DOHH2 (cell line): Measurements from ENCODE around the gene PDE4B.

Experiments used
- H3F3A ChIP-seq: fragments of 200-600 bp; sonication (generic), shearing (Covaris generic); 2 replicates; pipeline ENCODE4 v1.6.0; 2016; ENCODE audit warnings: antibody characterized with exemption, mild to moderate bottlenecking; ENCODE audit not compliant: control insufficient read depth, insufficient read depth
- H3K27ac ChIP-seq: fragments of 200-600 bp; sonication (generic); 2 replicates; pipeline ENCODE4 v1.5.1; 2014; ENCODE audit warnings: low read depth, mild to moderate bottlenecking, low read length, moderate library complexity
- H3K27me3 ChIP-seq: fragments of 200-600 bp; sonication (generic); 2 replicates; pipeline ENCODE4 v1.6.1; 2014; ENCODE audit warnings: mild to moderate bottlenecking, low read length, mixed read lengths; ENCODE audit not compliant: control insufficient read depth
- H3K36me3 ChIP-seq: fragments of 200-600 bp; sonication (generic); 2 replicates; pipeline ENCODE4 v1.6.1; 2014; ENCODE audit warnings: mild to moderate bottlenecking, low read length, moderate library complexity, mixed read lengths; ENCODE audit not compliant: control insufficient read depth
- H3K4me1 ChIP-seq: fragments of 200-600 bp; sonication (generic); 2 replicates; pipeline ENCODE4 v1.6.1; 2014; ENCODE audit warnings: mild to moderate bottlenecking, low read length, mixed read lengths; ENCODE audit not compliant: control insufficient read depth
- H3K4me2 ChIP-seq: fragments of 200-600 bp; sonication (generic); 2 replicates; pipeline ENCODE4 v1.6.0; 2014; ENCODE audit warnings: mild to moderate bottlenecking, low read length, moderate library complexity
- H3K4me3 ChIP-seq: fragments of 200-600 bp; sonication (generic); 2 replicates; pipeline ENCODE4 v1.5.1; 2014; ENCODE audit warnings: mild to moderate bottlenecking, low read length, mixed read lengths
- H3K79me2 ChIP-seq: fragments of 200-600 bp; sonication (generic); 2 replicates; pipeline ENCODE4 v1.6.1; 2014; ENCODE audit warnings: mild to moderate bottlenecking, low read length, mixed read lengths; ENCODE audit not compliant: control insufficient read depth
- H3K9me2 ChIP-seq: fragments of 200-600 bp; sonication (generic); replicated peaks from 2 replicates; pipeline ENCODE4 v1.6.1; 2014; ENCODE audit warnings: mild to moderate bottlenecking, low read length, mixed read lengths; ENCODE audit not compliant: control insufficient read depth
- H3K9me3 ChIP-seq: fragments of 200-600 bp; sonication (generic); 2 replicates; pipeline ENCODE4 v1.6.1; 2014; ENCODE audit warnings: antibody characterized with exemption, low read length, mixed read lengths; ENCODE audit not compliant: control insufficient read depth, insufficient read depth
- H4K20me1 ChIP-seq: fragments of 200-600 bp; sonication (generic); 2 replicates; pipeline ENCODE4 v1.6.0; 2014; ENCODE audit warnings: low read depth, mild to moderate bottlenecking, antibody characterized with exemption, low read length, moderate library complexity; ENCODE audit not compliant: control insufficient read depth, insufficient read depth
- EZH2phosphoT487 ChIP-seq: fragments of 200-600 bp; sonication (generic); IDR thresholded peaks from 2 replicates; pipeline ENCODE4 v1.6.1; 2017; ENCODE audit warnings: borderline replicate concordance, mild to moderate bottlenecking, antibody characterized with exemption, low read length, moderate library complexity, mixed read lengths
- TF ChIP-seq, protein P1 (sequence below): fragments of 200-600 bp; sonication (generic); IDR thresholded peaks from one replicate; pipeline ENCODE4 v1.5.1; 2014; ENCODE audit warnings: antibody characterized with exemption, mild to moderate bottlenecking, low read depth, low read length; ENCODE audit not compliant: poor library complexity, severe bottlenecking

The PDE4B gene

DNA sequence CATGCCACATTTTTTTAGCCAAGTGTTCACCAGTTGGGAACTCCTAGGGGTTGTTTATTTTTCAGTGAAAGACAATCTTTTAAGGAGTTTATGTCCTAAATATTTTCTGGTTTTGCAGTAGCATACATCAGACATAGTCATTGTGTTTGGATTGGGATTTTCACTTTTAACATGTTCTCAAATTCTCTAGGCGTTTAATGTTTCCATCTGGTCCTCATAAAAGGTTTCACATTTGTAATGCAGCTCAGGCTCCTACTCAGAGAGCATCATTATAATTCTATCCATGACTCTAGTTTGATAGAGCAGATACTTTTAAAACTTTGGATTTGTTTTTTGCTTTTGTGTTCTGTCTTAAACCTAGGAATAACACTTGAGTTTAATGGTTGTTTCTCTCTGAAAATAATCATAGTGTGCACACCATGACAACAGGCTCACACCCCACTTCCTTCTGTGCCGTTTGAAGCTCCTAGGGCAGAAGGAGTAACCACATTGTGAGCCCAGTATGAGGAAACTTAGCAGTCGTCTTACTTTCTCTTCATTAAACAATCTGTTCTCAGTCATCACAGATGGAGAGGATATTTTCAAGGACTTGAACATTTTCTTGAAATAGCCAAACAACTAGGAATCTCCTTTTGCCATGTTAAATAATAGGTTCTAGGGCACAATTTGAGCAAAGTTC, 219.6 kb downstream of the PDE4B start:
- H3K4me3 ChIP-seq = no peak overlapping the region
- no peaks in the 10 kb centered on the region for H3K9me3 ChIP-seq
- H3K4me2 ChIP-seq = no peak overlapping the region
- no peaks in the 10 kb centered on the region for H3K9me2 ChIP-seq
- no peaks in the 10 kb centered on the region for H3K4me1 ChIP-seq
- no peak for TF ChIP-seq EZH2phosphoT487
- TF ChIP-seq, protein P1, sequence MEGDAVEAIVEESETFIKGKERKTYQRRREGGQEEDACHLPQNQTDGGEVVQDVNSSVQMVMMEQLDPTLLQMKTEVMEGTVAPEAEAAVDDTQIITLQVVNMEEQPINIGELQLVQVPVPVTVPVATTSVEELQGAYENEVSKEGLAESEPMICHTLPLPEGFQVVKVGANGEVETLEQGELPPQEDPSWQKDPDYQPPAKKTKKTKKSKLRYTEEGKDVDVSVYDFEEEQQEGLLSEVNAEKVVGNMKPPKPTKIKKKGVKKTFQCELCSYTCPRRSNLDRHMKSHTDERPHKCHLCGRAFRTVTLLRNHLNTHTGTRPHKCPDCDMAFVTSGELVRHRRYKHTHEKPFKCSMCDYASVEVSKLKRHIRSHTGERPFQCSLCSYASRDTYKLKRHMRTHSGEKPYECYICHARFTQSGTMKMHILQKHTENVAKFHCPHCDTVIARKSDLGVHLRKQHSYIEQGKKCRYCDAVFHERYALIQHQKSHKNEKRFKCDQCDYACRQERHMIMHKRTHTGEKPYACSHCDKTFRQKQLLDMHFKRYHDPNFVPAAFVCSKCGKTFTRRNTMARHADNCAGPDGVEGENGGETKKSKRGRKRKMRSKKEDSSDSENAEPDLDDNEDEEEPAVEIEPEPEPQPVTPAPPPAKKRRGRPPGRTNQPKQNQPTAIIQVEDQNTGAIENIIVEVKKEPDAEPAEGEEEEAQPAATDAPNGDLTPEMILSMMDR = no peak
- no peaks in the 10 kb centered on the region for H3F3A ChIP-seq
- H3K36me3 ChIP-seq = no peaks in the 10 kb centered on the region
- H4K20me1 ChIP-seq = no peaks in the 10 kb centered on the region
- no peaks in the 10 kb centered on the region for H3K79me2 ChIP-seq
- H3K27ac ChIP-seq = no peak overlapping the region
- H3K27me3 ChIP-seq = no peaks in the 10 kb centered on the region

DNA sequence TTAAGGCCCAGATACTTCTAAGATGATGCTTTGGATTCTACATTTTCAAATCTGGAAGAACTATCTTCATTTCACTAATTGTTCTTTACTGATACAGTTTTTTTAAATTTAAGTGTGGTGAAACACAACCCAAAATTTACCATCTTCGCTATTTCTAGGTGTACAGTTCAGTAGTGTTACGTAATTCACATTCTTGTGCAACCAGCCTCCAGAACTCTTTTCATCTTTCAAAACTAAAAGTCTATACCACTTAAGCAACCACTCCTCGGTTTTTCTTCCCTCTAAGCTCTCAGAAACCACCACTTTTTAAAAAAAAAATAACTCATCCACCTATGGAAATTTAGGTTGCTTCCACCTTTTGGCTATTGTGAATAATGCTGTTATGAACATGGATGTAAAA, 220.7 kb downstream of the PDE4B start:
- no peaks in the 10 kb centered on the region for H3K36me3 ChIP-seq
- no peaks in the 10 kb centered on the region for H4K20me1 ChIP-seq
- no peaks in the 10 kb centered on the region for H3K9me2 ChIP-seq
- H3K4me2 ChIP-seq = no peak overlapping the region
- H3K27me3 ChIP-seq = no peaks in the 10 kb centered on the region
- H3K27ac ChIP-seq = no peak overlapping the region
- no peaks in the 10 kb centered on the region for H3K79me2 ChIP-seq
- H3K4me1 ChIP-seq = no peaks in the 10 kb centered on the region
- H3K9me3 ChIP-seq = no peaks in the 10 kb centered on the region
- H3K4me3 ChIP-seq = no peak overlapping the region
- no peaks in the 10 kb centered on the region for H3F3A ChIP-seq
- no peak for TF ChIP-seq EZH2phosphoT487
- TF ChIP-seq, protein P1 = no peak

GRCh38 chr1:66022904-66023620, 230.4 kb downstream of the PDE4B start:
- Histone ChIP-seq H4K20me1 (no peaks in the 10 kb centered on the region), H3K79me2 (no peaks in the 10 kb centered on the region), H3K27ac (no peak overlapping the region), H3K4me3 (no peak overlapping the region), H3K9me3 (no peaks in the 10 kb centered on the region), H3K36me3 (no peaks in the 10 kb centered on the region), H3K4me2 (no peak overlapping the region), H3K9me2 (no peaks in the 10 kb centered on the region), H3K4me1 (no peaks in the 10 kb centered on the region), H3K27me3 (no peaks in the 10 kb centered on the region), H3F3A (no peaks in the 10 kb centered on the region)
- TF ChIP-seq, protein P1 = no peak
- TF ChIP-seq EZH2phosphoT487 = no peak
